Psoas muscle (tissue), 8 donors: ENCODE results near the gene TMEM184B. TPM values are rescaled to one million over a fixed set of nuclear protein-coding genes. Genes with fewer than 3 reads are reported as not detected.

ENCODE experiments used
- ATAC-seq, 4 donors: fragments of 200-7000 bp; cut with Tn5 transposase; one replicate each; pipeline ENCODE4 v1.9.1; 2020; ENCODE audit warnings: moderate library complexity in 3 of 4, mild to moderate bottlenecking in 2 of 4
- DNase-seq, 2 donors: peaks; one replicate each; pipeline ENCODE4 v3.0.0-alpha.2; 2020
- H3K27ac ChIP-seq: fragments of 200-600 bp; one replicate; pipeline ENCODE4 v1.8.0; 2022
- H3K27me3 ChIP-seq, 3 donors: fragments of 200-600 bp in 1 of 3; one replicate each; pipeline versions ENCODE4 v1.6.1 to v1.8.0; 2013 to 2022; ENCODE audit warnings: low read length in 2 of 3, mild to moderate bottlenecking in 2 of 3, moderate library complexity in 1 of 3; ENCODE audit not compliant: insufficient read depth in 3 of 3
- H3K36me3 ChIP-seq, 2 donors: fragments of 200-600 bp in 1 of 2; one replicate each; pipeline versions ENCODE4 v1.6.1 to v1.8.0; 2013 to 2022; ENCODE audit warnings: low read depth in 1 of 2, mild to moderate bottlenecking in 1 of 2, moderate library complexity in 1 of 2; ENCODE audit not compliant: insufficient read depth in 1 of 2
- H3K4me1 ChIP-seq: fragments of 200-600 bp; one replicate; pipeline ENCODE4 v1.8.0; 2022
- H3K4me3 ChIP-seq: fragments of 200-600 bp; one replicate; pipeline ENCODE4 v1.8.0; 2022; ENCODE audit warnings: mild to moderate bottlenecking
- H3K9me3 ChIP-seq: fragments of 200-600 bp; one replicate; pipeline ENCODE4 v1.8.0; 2022
- CTCF ChIP-seq: fragments of 200-600 bp; IDR thresholded peaks from one replicate; pipeline ENCODE4 v1.8.0; 2022; ENCODE audit warnings: antibody characterized with exemption
- WGBS, 3 donors: extraction: QIAGEN DNeasy Blood & Tissue Kit; methylation state at CpG; one replicate each; pipeline versions ENCODE4 v1.1.6 to v1.1.7; 2013; 5-methylcytosine and 5-hydroxymethylcytosine counted together
- intact Hi-C, 2 donors: fragments of 100-400 bp; cut with DNase I; formaldehyde crosslinking; loops; one replicate each; pipeline versions ENCODE4 v1.11.0 to v1.14.2; 2022
- polyA plus RNA-seq, 3 donors: library from polyadenylated mRNA; stranded (reverse); fragments of 200-250 nt; gene quantifications; one replicate each; pipeline ENCODE4 v1.2.3, GENCODE V29; 2013
- total RNA-seq, 4 donors: library from RNA; stranded (reverse); fragmentation: NEBNext Ultra II Directional in 2 of 4; extraction: Animal tissue kit (Norgen Biotek cat#: 25700) in 2 of 4; gene quantifications; one replicate each; pipeline versions ENCODE4 v1.2.1 to v1.2.4, GENCODE V29; 2021 to 2023
- donor health status: healthy with polysubstance abuse.
- donor health status: DM: no; HTN: no; CAD: no; lungs with moderate emphysema.
- donor health status: Bipolar disorder and iron deficiency.
- donor health status: healthy.
- donor health status: DM: yes; HTN: yes; CAD: no.
- donor health status: DM: no; HTN: no; CAD: no.
- donor health status: DM: no; HTN: no; CAD: no.
- donor health status: DM: yes; HTN: yes; CAD: no.

TMEM184B gene
- total and polyA plus RNA-seq, 7 donors, result 13.6 to 40.3 (median 26.4) TPM

- DNase-seq, result no peak
- whole genome bisulfite sequencing, 3 donors, result 40 to 53% (median 41%) methylated on average over 15 of the region's 15 CpGs
- H3K27me3 ChIP-seq, result no peaks in the 10 kb centered on the region
- peaks cover 0 to 10% of the 10 kb centered on the region in 2 donors for H3K36me3 ChIP-seq
- H3K4me3 ChIP-seq, result no peak overlapping the region
- TF ChIP-seq CTCF, result no peak
- H3K27ac ChIP-seq, result peak overlapping the region; percentile 57
- peaks cover 67% of the 10 kb centered on the region for H3K4me1 ChIP-seq
- peak in 1 of 4 donors; percentile 17 for ATAC-seq
- no peaks in the 10 kb centered on the region for H3K9me3 ChIP-seq
- intact Hi-C loops, result loop anchor here (5.0 kb wide), 2 partner anchors 46 to 91 kb away; no protein-coding TSS in a partner anchor
Measured at GRCh38 chr22:38260761-38261681, 11.8 kb downstream of the TMEM184B start.

DNA sequence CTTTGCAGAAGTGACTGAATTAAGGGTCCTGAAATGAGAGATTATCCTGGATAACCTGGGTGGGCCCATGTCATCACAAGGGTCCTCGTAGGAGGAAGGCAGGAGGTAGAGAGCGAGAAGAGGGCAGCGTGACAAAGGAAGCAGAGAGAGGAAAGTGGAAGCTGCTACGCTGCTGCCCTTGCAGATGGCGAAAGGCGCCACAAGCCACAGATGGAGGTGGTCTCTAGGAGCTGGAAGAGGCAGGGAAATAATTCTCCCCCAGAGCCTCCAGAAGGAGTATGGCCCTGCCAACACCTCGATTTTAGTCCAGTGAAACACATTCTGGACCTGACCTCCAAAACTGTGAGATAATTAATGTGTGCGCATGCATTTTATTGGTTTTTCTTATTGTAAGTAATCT lies 13.4 kb downstream of the TMEM184B start:
- intact Hi-C loops, result no loop called here
- TF ChIP-seq CTCF, result no peak
- ATAC-seq (no peak), DNase-seq (no peak)
- H3K9me3 ChIP-seq, result no peaks in the 10 kb centered on the region
- H3K27ac ChIP-seq, result peak overlapping the region; percentile 50
- H3K4me3 ChIP-seq, result no peak overlapping the region
- WGBS, 3 donors, result 76 to 82% (median 80%) methylated on average over 8 of the region's 8 CpGs
- H3K4me1 ChIP-seq, result peaks cover 73% of the 10 kb centered on the region
- peaks cover 0 to 10% of the 10 kb centered on the region in 2 donors for H3K36me3 ChIP-seq
- H3K27me3 ChIP-seq, result no peaks in the 10 kb centered on the region

- peak overlapping the region; percentile 59 for H3K27ac ChIP-seq
- H3K4me3 ChIP-seq, result no peak overlapping the region
- no peaks in the 10 kb centered on the region for H3K27me3 ChIP-seq
- peaks cover 0 to 9% of the 10 kb centered on the region in 2 donors for H3K36me3 ChIP-seq
- H3K9me3 ChIP-seq, result no peaks in the 10 kb centered on the region
- intact Hi-C loops, result no loop called here
- WGBS, 3 donors, result 21 to 48% (median 26%) methylated on average over 8 of the region's 8 CpGs
- TF ChIP-seq CTCF, result no peak
- peak in 1 of 4 donors; percentile 17 for ATAC-seq
- H3K4me1 ChIP-seq, result peaks cover 77% of the 10 kb centered on the region
- no peak for DNase-seq
Measured at GRCh38 chr22:38258895-38259294, 13.9 kb downstream of the TMEM184B start.

DNA sequence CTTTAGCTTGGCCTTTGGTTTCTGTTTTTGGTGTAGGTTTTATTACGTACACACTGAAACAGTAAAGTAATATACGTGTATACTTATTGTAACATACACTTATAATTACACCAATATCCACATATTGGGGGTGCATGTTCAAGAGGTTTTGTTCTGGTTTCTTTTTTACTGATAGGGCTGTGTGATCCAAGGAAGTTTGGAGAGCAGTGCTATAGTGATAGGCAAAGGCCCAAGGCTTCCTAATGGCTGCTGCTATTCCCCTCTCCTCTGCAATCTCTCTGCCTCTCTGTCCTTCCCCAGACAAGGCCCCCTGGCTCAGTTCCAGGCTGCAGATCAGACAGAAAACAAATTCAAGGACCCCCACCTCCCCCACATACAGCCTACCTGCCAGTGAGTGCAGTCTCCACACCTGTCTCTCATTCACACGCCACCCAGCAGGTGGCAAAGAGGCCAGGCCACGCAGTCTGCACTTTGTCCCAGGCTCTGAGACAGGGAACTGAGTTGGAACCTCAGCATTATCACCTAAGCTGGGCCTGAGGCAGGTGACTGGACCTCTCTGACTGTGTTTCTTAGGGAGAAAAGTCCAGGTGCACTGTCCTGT lies 15.1 kb downstream of the TMEM184B start:
- H3K4me1 ChIP-seq, result peaks cover 78% of the 10 kb centered on the region
- DNase-seq (no peak), ATAC-seq (no peak)
- H3K27ac ChIP-seq, result peak overlapping the region; percentile 59
- intact Hi-C loops, result no loop called here
- no peaks in the 10 kb centered on the region for H3K27me3 ChIP-seq
- H3K4me3 ChIP-seq, result peak overlapping the region; percentile 15
- H3K9me3 ChIP-seq, result no peaks in the 10 kb centered on the region
- no peak for TF ChIP-seq CTCF
- no peaks in the 10 kb centered on the region for H3K36me3 ChIP-seq
- 64 to 72% (median 68%) methylated on average over 4 of the region's 4 CpGs for WGBS, 3 donors
